Peyer's patch (tissue), 4 donors: Measurements from ENCODE around the gene CDY2B. TPM values are rescaled to one million over a fixed set of nuclear protein-coding genes. Genes with fewer than 3 reads are reported as not detected.
"Not testable (repeated sequence)": the region's sequence is repeated elsewhere in the genome, so short reads cannot be mapped to it uniquely, and the experiment has no call there.

ENCODE experiments used
- DNase-seq, 3 donors: peaks; one replicate each; pipeline ENCODE4 v3.0.0-alpha.2; 2017 to 2019
- H3K27ac ChIP-seq, 4 donors: fragments of 200-600 bp; sonication (generic); one replicate each; pipeline ENCODE4 v1.5.1; 2016 to 2019
- H3K27me3 ChIP-seq, 2 donors: fragments of 200-600 bp; sonication (generic); one replicate each; pipeline ENCODE4 v1.5.1; 2019
- H3K36me3 ChIP-seq, 3 donors: fragments of 200-600 bp; sonication (generic); one replicate each; pipeline ENCODE4 v1.5.1; 2016 to 2019
- H3K4me1 ChIP-seq, 4 donors: fragments of 200-600 bp; sonication (generic); one replicate each; pipeline ENCODE4 v1.5.1; 2016 to 2019
- H3K4me3 ChIP-seq, 4 donors: fragments of 200-600 bp; sonication (generic); 1 replicate in 3 of 4; 2 replicates in 1 of 4; pipeline ENCODE4 v1.5.1; 2016 to 2019; ENCODE audit warnings: mild to moderate bottlenecking in 1 of 4
- H3K9me3 ChIP-seq, 4 donors: fragments of 200-600 bp; sonication (generic); one replicate each; pipeline ENCODE4 v1.5.1; 2016 to 2019; ENCODE audit warnings: mild to moderate bottlenecking in 1 of 4
- total RNA-seq, 4 donors: library from RNA; depleted of rRNA; stranded (reverse); fragments of >200 nt; gene quantifications; one replicate each; pipeline ENCODE4 v1.1.0, GENCODE V29; 2016

Gene CDY2B
- not detected for total RNA-seq

- not testable (repeated sequence) for H3K27me3 ChIP-seq, H3K36me3 ChIP-seq, H3K9me3 ChIP-seq, H3K27ac ChIP-seq, H3K4me3 ChIP-seq, H3K4me1 ChIP-seq, DNase-seq
Measured at GRCh38 chrY:17880120-17880519, at the start of gene CDY2B. CDY2B (minus strand) TSS chrY:17880220; CDS start chrY:17879892, 328 bp downstream.

GRCh38 chrY:17908009-17908408 is 28.0 kb upstream of the CDY2B start:
- H3K4me3 ChIP-seq, H3K9me3 ChIP-seq, DNase-seq, H3K36me3 ChIP-seq, H3K27ac ChIP-seq, H3K4me1 ChIP-seq, H3K27me3 ChIP-seq: not testable (repeated sequence)

- not testable (repeated sequence) for H3K4me1 ChIP-seq, H3K4me3 ChIP-seq, H3K27me3 ChIP-seq, H3K9me3 ChIP-seq, H3K36me3 ChIP-seq, DNase-seq, H3K27ac ChIP-seq
Measured at GRCh38 chrY:17907351-17907750, 27.3 kb upstream of the CDY2B start.

- H3K9me3 ChIP-seq, DNase-seq, H3K4me1 ChIP-seq, H3K4me3 ChIP-seq, H3K27ac ChIP-seq, H3K36me3 ChIP-seq, H3K27me3 ChIP-seq: not testable (repeated sequence)
Measured at GRCh38 chrY:17881697-17882096, 1.7 kb upstream of the CDY2B start.

- not testable (repeated sequence) for H3K36me3 ChIP-seq, H3K27me3 ChIP-seq, H3K4me1 ChIP-seq, DNase-seq, H3K4me3 ChIP-seq, H3K27ac ChIP-seq, H3K9me3 ChIP-seq
Measured at GRCh38 chrY:17876767-17877166, 3.3 kb downstream of the CDY2B start.

GRCh38 chrY:17875401-17875800 is 4.6 kb downstream of the CDY2B start:
- H3K27me3 ChIP-seq, H3K36me3 ChIP-seq, H3K4me3 ChIP-seq, H3K4me1 ChIP-seq, DNase-seq, H3K27ac ChIP-seq, H3K9me3 ChIP-seq: not testable (repeated sequence)

GRCh38 chrY:17871194-17871903 is 8.7 kb downstream of the CDY2B start:
- not testable (repeated sequence) for H3K27me3 ChIP-seq, H3K4me3 ChIP-seq, H3K9me3 ChIP-seq, H3K4me1 ChIP-seq, H3K36me3 ChIP-seq, H3K27ac ChIP-seq, DNase-seq

GRCh38 chrY:17870737-17871136 is 9.3 kb downstream of the CDY2B start:
- DNase-seq, H3K36me3 ChIP-seq, H3K27ac ChIP-seq, H3K27me3 ChIP-seq, H3K9me3 ChIP-seq, H3K4me3 ChIP-seq, H3K4me1 ChIP-seq: not testable (repeated sequence)

- H3K4me3 ChIP-seq, H3K27me3 ChIP-seq, H3K4me1 ChIP-seq, H3K9me3 ChIP-seq, DNase-seq, H3K27ac ChIP-seq, H3K36me3 ChIP-seq: not testable (repeated sequence)
Measured at GRCh38 chrY:17867850-17868249, 12.2 kb downstream of the CDY2B start.

GRCh38 chrY:17860634-17861033 is 19.4 kb downstream of the CDY2B start:
- not testable (repeated sequence) for H3K27me3 ChIP-seq, H3K9me3 ChIP-seq, DNase-seq, H3K4me1 ChIP-seq, H3K36me3 ChIP-seq, H3K27ac ChIP-seq, H3K4me3 ChIP-seq

- not testable (repeated sequence) for H3K27me3 ChIP-seq, DNase-seq, H3K9me3 ChIP-seq, H3K4me1 ChIP-seq, H3K27ac ChIP-seq, H3K4me3 ChIP-seq, H3K36me3 ChIP-seq
Measured at GRCh38 chrY:17856963-17857848, 22.8 kb downstream of the CDY2B start.

GRCh38 chrY:17856508-17856907 is 23.5 kb downstream of the CDY2B start:
- not testable (repeated sequence) for H3K9me3 ChIP-seq, H3K4me3 ChIP-seq, H3K27me3 ChIP-seq, H3K4me1 ChIP-seq, DNase-seq, H3K36me3 ChIP-seq, H3K27ac ChIP-seq

GRCh38 chrY:17849131-17849530 is 30.9 kb downstream of the CDY2B start:
- not testable (repeated sequence) for H3K36me3 ChIP-seq, H3K9me3 ChIP-seq, H3K27ac ChIP-seq, H3K27me3 ChIP-seq, H3K4me3 ChIP-seq, H3K4me1 ChIP-seq, DNase-seq

- not testable (repeated sequence) for H3K4me1 ChIP-seq, H3K27me3 ChIP-seq, H3K36me3 ChIP-seq, H3K4me3 ChIP-seq, H3K9me3 ChIP-seq, DNase-seq, H3K27ac ChIP-seq
Measured at GRCh38 chrY:17832149-17832548, 47.9 kb downstream of the CDY2B start.
